ENCODE results near the gene SPON1.

- TF ChIP-seq FOXM1 (IDR thresholded peaks at IDR 0.05; ENCODE audit: borderline replicate concordance) (no peak), BHLHE40 (IDR thresholded peaks at IDR 0.05; ENCODE audit: borderline replicate concordance) (no peak), SP1 (IDR thresholded peaks at IDR 0.05) (no peak), LEF1 (IDR thresholded peaks at IDR 0.05; ENCODE audit: borderline replicate concordance) (no peak), ELF4 (IDR thresholded peaks at IDR 0.05) (no peak), ZNF384 (IDR thresholded peaks at IDR 0.05) (no peak), HDGF (IDR thresholded peaks at IDR 0.05; ENCODE audit: borderline replicate concordance) (no peak), CTBP1 (IDR thresholded peaks at IDR 0.05; ENCODE audit: borderline replicate concordance) (no peak), NFRKB (IDR thresholded peaks at IDR 0.05) (no peak), PKNOX1 (IDR thresholded peaks at IDR 0.05) (no peak), ARNT (IDR thresholded peaks at IDR 0.05) (no peak), TARDBP (IDR thresholded peaks at IDR 0.05) (no peak), SUZ12 (IDR thresholded peaks at IDR 0.05) (no peak), L3MBTL2 (conservative IDR thresholded peaks at IDR 0.05) (no peak)
These were observed 9.8 kb downstream of the SPON1 start for GRCh38 chr11:13972043-13972910.
